HG02870 (cell line): ENCODE results near the gene PES1.
"Not testable (repeated sequence)": the region's sequence is repeated elsewhere in the genome, so short reads cannot be mapped to it uniquely, and the experiment has no call there.

Source experiments
- ATAC-seq: cut with Tn5 transposase; IDR thresholded peaks from one replicate; pipeline ENCODE4 v1.9.1; 2021; ENCODE audit warnings: mild to moderate bottlenecking, moderate library complexity; ENCODE audit not compliant: unreplicated experiment

Gene PES1

DNA sequence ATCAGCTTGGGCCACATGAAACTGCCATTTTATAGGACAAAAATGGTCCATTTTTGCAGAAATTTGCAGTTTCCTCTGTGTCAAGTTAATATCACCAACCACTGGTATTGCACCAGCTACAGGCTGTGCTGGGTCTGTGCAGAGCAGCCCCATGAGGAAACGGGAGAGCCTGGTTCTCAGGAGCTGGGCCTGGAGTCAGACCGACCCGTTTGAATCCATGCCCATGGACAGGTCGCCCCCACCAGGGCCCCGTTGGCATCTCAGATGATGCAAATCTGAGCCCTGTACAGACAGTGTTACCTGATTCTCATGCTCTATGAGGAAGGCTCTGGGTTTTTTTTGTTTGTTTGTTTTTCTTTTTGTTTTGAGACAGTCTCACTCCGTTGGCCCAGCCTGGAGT lies 35.3 kb downstream of the PES1 start:
- no peak for ATAC-seq

DNA sequence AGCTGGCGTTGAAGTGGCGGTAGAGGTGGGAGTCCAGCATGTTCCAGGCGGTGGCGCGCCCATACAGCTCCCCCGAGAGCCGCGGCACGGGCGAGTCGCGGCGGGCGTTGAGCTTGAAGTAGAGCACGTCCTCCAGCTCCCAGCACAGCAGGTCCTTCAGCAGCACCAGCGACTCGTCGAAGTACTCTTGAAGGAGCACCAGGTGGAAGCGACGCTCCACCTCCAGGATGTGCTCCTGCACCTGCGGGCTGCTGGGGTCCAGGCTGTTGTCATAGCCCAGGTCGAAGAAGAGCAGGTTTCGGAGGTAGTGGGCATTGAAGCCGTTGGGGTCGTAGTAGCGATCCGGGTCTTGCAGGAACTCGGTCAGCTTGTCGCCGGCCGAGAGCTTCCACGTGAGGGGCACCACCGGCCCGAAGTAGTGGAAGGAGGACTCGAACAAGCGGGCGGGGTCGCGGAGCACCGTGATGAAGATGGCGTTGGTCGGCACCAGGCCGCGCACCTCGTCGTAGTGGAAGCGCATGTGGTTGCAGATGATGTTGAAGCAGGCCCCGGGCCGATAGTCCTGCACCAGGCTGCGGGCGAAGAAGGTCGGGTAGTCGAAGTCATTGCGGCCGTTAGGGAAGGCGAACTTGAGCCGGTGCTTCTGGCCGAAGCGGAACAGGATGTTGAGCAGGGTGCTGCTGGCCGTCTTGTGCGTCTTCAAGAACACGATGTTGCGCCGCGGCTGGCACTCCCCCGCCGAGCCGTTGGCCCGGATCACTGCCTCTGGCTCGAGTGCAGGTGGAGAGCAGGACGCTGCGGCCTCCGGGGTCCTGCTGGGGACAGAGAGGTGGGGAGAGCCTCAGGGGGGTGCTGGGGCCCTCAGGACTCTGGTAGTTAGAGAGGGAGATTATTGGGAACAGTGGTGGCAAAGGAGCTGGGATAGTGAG lies 36.2 kb downstream of the PES1 start:
- no peak for ATAC-seq

DNA sequence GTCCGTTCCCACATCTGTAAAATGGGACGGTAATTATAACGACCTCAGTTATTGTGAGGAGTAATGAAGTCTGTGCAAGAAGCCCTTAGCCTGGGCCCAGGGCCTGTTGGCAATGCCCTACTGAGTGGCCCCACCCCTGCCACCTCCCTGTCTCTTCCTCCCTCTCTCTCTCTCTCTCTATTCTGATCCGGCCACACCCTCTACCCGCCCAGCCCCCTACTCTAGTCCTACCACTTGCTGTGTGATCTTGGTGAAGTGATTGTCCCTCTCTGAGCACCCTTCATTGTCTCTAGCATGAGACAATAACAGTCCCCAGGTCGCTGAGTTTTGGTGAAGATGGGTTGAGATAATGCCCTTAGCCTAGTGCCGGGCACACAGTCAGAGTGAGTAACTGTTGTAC lies 37.7 kb downstream of the PES1 start:
- ATAC-seq, result no peak

DNA sequence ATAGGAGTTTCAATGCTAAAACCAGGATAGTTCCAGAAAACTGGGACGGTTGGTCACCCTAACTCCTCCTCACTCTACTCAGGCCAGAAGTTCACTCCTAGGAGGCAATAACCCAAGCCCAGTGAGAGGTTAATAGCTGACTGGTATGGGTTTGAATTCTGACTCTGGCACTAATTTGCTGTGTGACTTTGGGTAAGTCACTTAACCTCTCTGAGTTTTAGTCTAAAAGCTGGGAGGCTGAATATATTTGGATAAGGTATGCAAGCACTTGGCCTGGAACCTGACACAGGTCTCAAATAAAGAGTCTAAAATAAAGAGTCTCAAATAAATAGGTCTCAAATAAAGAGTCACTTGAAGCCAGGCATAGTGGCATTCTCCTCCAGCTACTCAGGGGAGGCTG lies 39.0 kb downstream of the PES1 start:
- no peak for ATAC-seq

- ATAC-seq, result not testable (repeated sequence)
These were observed 39.9 kb downstream of the PES1 start for GRCh38 chr22:30551813-30552212.

DNA sequence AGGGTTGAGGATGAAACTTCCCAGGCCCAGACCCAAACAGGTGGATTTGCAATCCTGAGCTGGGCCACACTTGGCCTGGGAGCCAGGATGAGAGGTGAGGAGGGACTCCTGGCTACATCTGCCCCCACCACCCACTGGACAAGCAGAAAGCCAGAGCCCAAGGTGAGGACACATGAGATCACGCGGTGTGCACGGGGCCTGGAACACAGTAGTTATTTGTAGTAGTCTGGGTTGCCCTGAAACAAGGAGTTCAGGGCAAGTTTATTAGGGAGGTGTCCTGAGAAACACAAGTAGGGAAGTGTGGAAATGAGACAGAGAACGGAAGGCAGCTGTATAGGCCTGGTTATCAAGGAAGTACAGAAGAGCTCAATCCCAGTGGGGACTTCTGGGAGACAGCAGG lies 44.5 kb downstream of the PES1 start:
- no peak for ATAC-seq

GRCh38 chr22:30546616-30547015 lies 45.1 kb downstream of the PES1 start, which contains the start of gene SEC14L6:
Gene SEC14L6 (minus strand): TSS chr22:30546741. CDS start chr22:30546682, 59 bp downstream.
- no peak for ATAC-seq

GRCh38 chr22:30542811-30543188 lies 48.9 kb downstream of the PES1 start:
- no peak for ATAC-seq

GRCh38 chr22:30541961-30542810 lies 49.5 kb downstream of the PES1 start:
- ATAC-seq, result no peak

DNA sequence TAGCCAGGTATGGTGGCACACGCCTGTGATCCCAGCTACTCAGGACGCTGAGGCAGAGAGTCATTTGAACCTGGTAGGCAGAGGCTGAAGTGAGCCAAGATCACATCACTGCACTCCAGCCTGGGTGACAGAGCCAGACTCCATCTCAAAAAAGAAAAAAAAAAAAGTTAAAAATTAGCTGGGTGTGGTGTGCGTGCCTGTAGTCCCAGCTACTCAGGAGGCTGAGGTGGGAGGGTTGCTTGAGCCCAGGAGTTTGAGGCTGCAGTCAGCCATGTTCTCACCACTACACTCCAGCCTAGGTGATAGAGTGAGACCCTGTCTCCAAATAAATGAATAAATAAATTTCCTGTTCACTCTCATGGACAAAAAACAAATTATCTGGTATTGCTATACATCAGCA lies 50.2 kb downstream of the PES1 start:
- ATAC-seq, result not testable (repeated sequence)

GRCh38 chr22:30539368-30539767 lies 52.3 kb downstream of the PES1 start:
- no peak for ATAC-seq

DNA sequence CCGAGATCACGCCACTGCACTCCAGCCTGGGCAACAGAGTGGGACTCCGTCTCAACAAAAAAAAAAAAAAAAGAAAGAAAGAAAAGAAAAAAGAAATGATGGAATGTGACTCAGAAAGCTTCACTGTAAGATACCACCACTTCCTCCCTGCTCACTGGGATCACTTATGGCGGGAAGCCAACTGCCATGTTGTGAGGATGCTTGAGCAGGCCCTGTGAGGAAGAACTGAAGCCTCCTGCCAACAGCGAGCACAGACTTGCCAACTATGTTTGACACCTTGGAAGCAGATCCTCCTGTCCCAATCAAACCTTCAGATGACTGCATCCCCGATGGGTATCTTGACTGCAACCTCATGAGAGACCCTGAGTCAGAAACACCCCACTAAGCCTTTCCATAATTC lies 53.4 kb downstream of the PES1 start:
- ATAC-seq, result no peak

GRCh38 chr22:30537083-30537731 lies 54.5 kb downstream of the PES1 start:
- ATAC-seq, result no peak

GRCh38 chr22:30535182-30535581 lies 56.5 kb downstream of the PES1 start:
- ATAC-seq, result no peak

DNA sequence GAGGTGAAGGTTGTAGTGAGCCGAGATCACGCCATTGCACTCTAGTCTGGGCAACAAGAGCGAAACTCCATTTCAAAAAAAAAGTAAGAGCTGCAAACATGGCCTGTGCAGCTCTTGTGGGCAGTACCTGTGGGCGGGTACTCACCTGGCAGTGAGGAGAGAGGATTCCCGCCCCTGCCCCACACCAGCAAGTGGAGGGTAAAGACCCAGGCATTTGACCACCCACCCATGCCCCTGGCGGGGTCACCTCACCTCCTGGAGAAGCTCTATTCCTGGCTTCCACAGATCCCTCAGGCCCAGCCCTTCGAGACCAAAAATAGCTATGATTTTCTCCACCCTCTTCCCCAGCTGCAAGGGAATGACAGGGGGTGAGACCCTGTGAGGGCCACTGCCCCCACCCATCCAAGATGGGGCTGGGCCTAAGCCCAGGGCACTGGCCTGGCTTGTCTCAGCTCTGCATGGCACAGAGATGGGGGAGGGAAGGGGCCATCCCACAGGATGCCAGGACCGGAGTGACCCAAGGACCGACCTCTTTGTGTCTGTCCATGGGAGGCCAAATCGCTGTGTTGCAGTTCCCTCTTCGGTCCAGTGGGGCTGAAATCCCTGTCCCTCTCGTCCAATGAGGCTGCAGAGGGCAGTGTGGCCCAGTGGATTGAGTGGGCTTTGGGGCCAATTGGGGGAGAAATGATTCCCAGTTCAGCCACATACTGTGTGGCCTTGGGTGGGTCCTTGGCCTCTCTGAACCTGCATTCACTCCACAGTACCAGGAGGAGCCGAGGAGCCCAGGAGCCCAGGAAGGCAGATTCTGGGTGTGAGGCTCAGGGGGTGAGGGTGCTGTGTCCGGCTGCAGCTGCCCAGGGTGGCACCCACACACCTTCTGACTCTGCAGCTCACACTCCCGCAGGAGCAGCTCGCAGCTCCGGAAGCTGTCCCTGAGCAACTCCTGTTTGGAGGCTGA lies 59.8 kb downstream of the PES1 start:
- no peak for ATAC-seq

GRCh38 chr22:30526656-30527055 lies 65.1 kb downstream of the PES1 start:
- ATAC-seq, result no peak
